Mesendoderm (in vitro differentiated cells): ENCODE results near the gene CACNA2D4. TPM values are rescaled to one million over a fixed set of nuclear protein-coding genes. Genes with fewer than 3 reads are reported as not detected.

Source experiments
- DNase-seq: peaks from one replicate; pipeline ENCODE4 v3.0.0; 2013
- H2AK5ac ChIP-seq: 2 replicates; pipeline ENCODE4 v1.6.1; 2013; ENCODE audit warnings: low read length, inconsistent platforms
- H2BK120ac ChIP-seq: 2 replicates; pipeline ENCODE4 v1.6.1; 2013; ENCODE audit warnings: low read depth, mild to moderate bottlenecking, low read length, moderate library complexity, mixed read lengths
- H2BK15ac ChIP-seq: replicated peaks from 2 replicates; pipeline ENCODE4 v1.6.1; 2013; ENCODE audit warnings: low read depth, mild to moderate bottlenecking, moderate library complexity
- H2BK5ac ChIP-seq: 2 replicates; pipeline ENCODE4 v1.6.1; 2013; ENCODE audit warnings: low read length, inconsistent platforms
- H3K18ac ChIP-seq: 2 replicates; pipeline ENCODE4 v1.6.1; 2013; ENCODE audit warnings: mild to moderate bottlenecking, low read length, mixed read lengths
- H3K23ac ChIP-seq: one replicate; pipeline ENCODE4 v1.6.1; 2013; ENCODE audit warnings: low read length
- H3K27ac ChIP-seq: 2 replicates; pipeline ENCODE4 v1.5.1; 2013; ENCODE audit warnings: low read depth, mild to moderate bottlenecking, inconsistent platforms, low read length, moderate library complexity
- H3K27me3 ChIP-seq: 2 replicates; pipeline ENCODE4 v1.6.1; 2013; ENCODE audit warnings: low read length, control low read depth, mild to moderate bottlenecking, inconsistent platforms; ENCODE audit not compliant: insufficient read depth, poor library complexity
- H3K36me3 ChIP-seq: 2 replicates; pipeline ENCODE4 v1.6.1; 2013; ENCODE audit warnings: low read length, inconsistent platforms; ENCODE audit not compliant: control insufficient read depth, insufficient read depth
- H3K4ac ChIP-seq: one replicate; pipeline ENCODE4 v1.6.1; 2013; ENCODE audit warnings: low read depth, mild to moderate bottlenecking, low read length, moderate library complexity
- H3K4me1 ChIP-seq: 2 replicates; pipeline ENCODE4 v1.6.1; 2013; ENCODE audit warnings: low read depth, low read length, inconsistent platforms; ENCODE audit not compliant: control insufficient read depth
- H3K4me2 ChIP-seq: 2 replicates; pipeline ENCODE4 v1.6.1; 2013; ENCODE audit warnings: low read length
- H3K4me3 ChIP-seq: 2 replicates; pipeline ENCODE4 v1.5.1; 2013; ENCODE audit warnings: mild to moderate bottlenecking, low read length
- H3K56ac ChIP-seq: one replicate; pipeline ENCODE4 v1.6.1; 2013; ENCODE audit warnings: low read length
- H3K79me1 ChIP-seq: 2 replicates; pipeline ENCODE4 v1.6.1; 2013; ENCODE audit warnings: low read length, inconsistent platforms
- H3K79me2 ChIP-seq: 2 replicates; pipeline ENCODE4 v1.6.1; 2013; ENCODE audit warnings: mild to moderate bottlenecking, low read length; ENCODE audit not compliant: control insufficient read depth, insufficient read depth
- H3K9ac ChIP-seq: 2 replicates; pipeline ENCODE4 v1.6.1; 2013; ENCODE audit warnings: low read length, inconsistent platforms
- H4K5ac ChIP-seq: one replicate; pipeline ENCODE4 v1.6.1; 2013; ENCODE audit warnings: low read length
- H4K8ac ChIP-seq: one replicate; pipeline ENCODE4 v1.6.1; 2013; ENCODE audit warnings: low read depth, mild to moderate bottlenecking, control low read depth, low read length, moderate library complexity
- WGBS: extraction: QIAGEN DNeasy Blood & Tissue Kit; methylation state at CpG from one replicate; pipeline ENCODE4 v1.1.7; 2013; ENCODE audit warnings: low lambda C conversion rate, missing lambda C conversion rate; ENCODE audit not compliant: insufficient coverage; ENCODE audit errors: extremely low coverage; 5-methylcytosine and 5-hydroxymethylcytosine counted together
- polyA plus RNA-seq, 2 experiments: library from polyadenylated mRNA; stranded (reverse); fragments of 200-250 nt; gene quantifications; one replicate each; pipeline ENCODE4 v1.2.3, GENCODE V29; 2013

The CACNA2D4 gene
- 0.18 TPM for polyA plus RNA-seq (2013, experiment 1 of 2)
- polyA plus RNA-seq (2013, experiment 2 of 2) = 0.13 TPM

GRCh38 chr12:1918081-1918883 lies at the start of gene CACNA2D4:
Gene CACNA2D4, minus strand, starts transcription at chr12:1918652. Its CDS starts 179 bp downstream, at chr12:1918473.
- H2BK120ac ChIP-seq = no peak within 1 kb of the TSS
- no peak within 1 kb of the TSS for H3K27ac ChIP-seq
- H2BK5ac ChIP-seq = no peak within 1 kb of the TSS
- H3K4me3 ChIP-seq = no peak within 1 kb of the TSS
- H2BK15ac ChIP-seq = no peak within 1 kb of the TSS
- no peak for DNase-seq
- no peak within 1 kb of the TSS for H2AK5ac ChIP-seq
- H3K18ac ChIP-seq = no peak within 1 kb of the TSS
- H4K8ac ChIP-seq = no peak within 1 kb of the TSS
- H3K4ac ChIP-seq = no peak within 1 kb of the TSS
- no peaks in the 10 kb centered on the region for H3K36me3 ChIP-seq
- H3K79me1 ChIP-seq = no peaks in the 10 kb centered on the region
- H3K23ac ChIP-seq = no peak within 1 kb of the TSS
- H3K79me2 ChIP-seq = no peaks in the 10 kb centered on the region
- WGBS = no CpG with 5 or more reads among the region's 18 CpGs
- no peak within 1 kb of the TSS for H3K9ac ChIP-seq
- H3K4me2 ChIP-seq = no peak within 1 kb of the TSS
- H3K56ac ChIP-seq = peak within 1 kb of the TSS; percentile 70
- H3K4me1 ChIP-seq = no peaks in the 10 kb centered on the region
- no peaks in the 10 kb centered on the region for H3K27me3 ChIP-seq
- no peak within 1 kb of the TSS for H4K5ac ChIP-seq

- no peaks in the 10 kb centered on the region for H3K79me1 ChIP-seq
- H3K79me2 ChIP-seq = no peaks in the 10 kb centered on the region
- no peaks in the 10 kb centered on the region for H3K27me3 ChIP-seq
- H2BK120ac ChIP-seq = no peak overlapping the region
- no peak for DNase-seq
- H2AK5ac ChIP-seq = no peak overlapping the region
- no peak overlapping the region for H3K23ac ChIP-seq
- no peak overlapping the region for H4K5ac ChIP-seq
- H3K4me1 ChIP-seq = peaks cover 2% of the 10 kb centered on the region
- no CpG with 5 or more reads among the region's 4 CpGs for whole genome bisulfite sequencing
- H2BK15ac ChIP-seq = no peak overlapping the region
- no peaks in the 10 kb centered on the region for H3K36me3 ChIP-seq
- H3K18ac ChIP-seq = no peak overlapping the region
- H3K9ac ChIP-seq = no peak overlapping the region
- H3K4ac ChIP-seq = no peak overlapping the region
- no peak overlapping the region for H3K4me3 ChIP-seq
- no peak overlapping the region for H3K4me2 ChIP-seq
- H3K56ac ChIP-seq = no peak overlapping the region
- H3K27ac ChIP-seq = no peak overlapping the region
- H2BK5ac ChIP-seq = no peak overlapping the region
- H4K8ac ChIP-seq = no peak overlapping the region
Observed at GRCh38 chr12:1966561-1967226, 48.2 kb upstream of the CACNA2D4 start.

GRCh38 chr12:1965916-1966315 lies 47.5 kb upstream of the CACNA2D4 start:
- peak; percentile 1 for DNase-seq
- H3K79me2 ChIP-seq = no peaks in the 10 kb centered on the region
- no peak overlapping the region for H4K5ac ChIP-seq
- H3K27me3 ChIP-seq = no peaks in the 10 kb centered on the region
- no peak overlapping the region for H3K9ac ChIP-seq
- no peaks in the 10 kb centered on the region for H3K36me3 ChIP-seq
- peaks cover 2% of the 10 kb centered on the region for H3K4me1 ChIP-seq
- no peak overlapping the region for H2BK15ac ChIP-seq
- H3K4ac ChIP-seq = no peak overlapping the region
- no peaks in the 10 kb centered on the region for H3K79me1 ChIP-seq
- WGBS = no CpG with 5 or more reads among the region's 2 CpGs
- no peak overlapping the region for H3K56ac ChIP-seq
- H3K23ac ChIP-seq = no peak overlapping the region
- no peak overlapping the region for H2BK120ac ChIP-seq
- H3K4me3 ChIP-seq = no peak overlapping the region
- no peak overlapping the region for H3K4me2 ChIP-seq
- no peak overlapping the region for H3K18ac ChIP-seq
- no peak overlapping the region for H4K8ac ChIP-seq
- H2BK5ac ChIP-seq = no peak overlapping the region
- H3K27ac ChIP-seq = no peak overlapping the region
- no peak overlapping the region for H2AK5ac ChIP-seq

- Histone ChIP-seq H4K8ac (no peak overlapping the region), H3K36me3 (no peaks in the 10 kb centered on the region), H3K56ac (no peak overlapping the region), H2BK5ac (no peak overlapping the region), H2BK15ac (no peak overlapping the region), H2AK5ac (no peak overlapping the region), H3K9ac (no peak overlapping the region), H3K23ac (no peak overlapping the region), H4K5ac (no peak overlapping the region), H3K79me2 (no peaks in the 10 kb centered on the region), H3K4ac (no peak overlapping the region), H3K27ac (no peak overlapping the region), H2BK120ac (no peak overlapping the region), H3K27me3 (no peaks in the 10 kb centered on the region), H3K4me3 (no peak overlapping the region), H3K79me1 (no peaks in the 10 kb centered on the region), H3K18ac (no peak overlapping the region), H3K4me1 (no peaks in the 10 kb centered on the region), H3K4me2 (no peak overlapping the region)
- no peak for DNase-seq
- WGBS = no CpG with 5 or more reads among the region's 5 CpGs
Observed at GRCh38 chr12:1962051-1963020, 43.9 kb upstream of the CACNA2D4 start.

GRCh38 chr12:1956716-1957115 lies 38.3 kb upstream of the CACNA2D4 start:
- Histone ChIP-seq H3K79me1 (no peaks in the 10 kb centered on the region), H4K8ac (no peak overlapping the region), H2BK5ac (no peak overlapping the region), H2BK15ac (no peak overlapping the region), H3K23ac (no peak overlapping the region), H3K27ac (no peak overlapping the region), H3K79me2 (no peaks in the 10 kb centered on the region), H3K27me3 (no peaks in the 10 kb centered on the region), H2BK120ac (no peak overlapping the region), H4K5ac (no peak overlapping the region), H2AK5ac (no peak overlapping the region), H3K4me2 (no peak overlapping the region), H3K9ac (no peak overlapping the region), H3K36me3 (peaks cover 2% of the 10 kb centered on the region), H3K56ac (no peak overlapping the region), H3K18ac (no peak overlapping the region), H3K4me1 (no peaks in the 10 kb centered on the region), H3K4me3 (no peak overlapping the region), H3K4ac (no peak overlapping the region)
- WGBS = no CpG with 5 or more reads among the region's 3 CpGs
- DNase-seq = no peak
